SK-N-SH (cell line): ENCODE data around the gene SYT1. TPM values are rescaled to one million over a fixed set of nuclear protein-coding genes. Genes with fewer than 3 reads are reported as not detected.
A peak's percentile ranks its signal among the peaks of the same experiment; 100 is the strongest.

Experiments used
- CTCF ChIA-PET: fragments of 300-600, 350-600 bp; formaldehyde crosslinking; extraction: SDS; loops from one replicate; lab custom pipeline; 2021; lab: Yijun Ruan, JAX
- POLR2A ChIA-PET: fragments of 350-600 bp; sonication (Branson Sonifier 250); formaldehyde crosslinking; extraction: SDS; loops from one replicate; lab custom pipeline; 2020; ENCODE audit warnings: antibody characterized with exemption, inconsistent platforms; lab: Yijun Ruan, JAX
- DNase-seq: peaks from one replicate; pipeline ENCODE4 v3.0.0; 2012
- H2AFZ ChIP-seq: fragments of 200-600 bp; sonication (generic); 2 replicates; pipeline ENCODE4 v1.8.1; 2016; ENCODE audit warnings: antibody characterized with exemption, mild to moderate bottlenecking, low read depth
- H3F3A ChIP-seq: fragments of 200-600 bp; sonication (generic); replicated peaks from 2 replicates; pipeline ENCODE3; 2016; ENCODE audit warnings: antibody characterized with exemption, mild to moderate bottlenecking; ENCODE audit not compliant: insufficient read depth
- H3K27ac ChIP-seq, 2 experiments: fragments of 200-500 bp in 1 of 2; fragments of 200-600 bp in 1 of 2; sonication (Bioruptor generic) in 1 of 2; sonication (generic), shearing (Covaris generic) in 1 of 2; 2 replicates each; pipeline versions ENCODE4 v1.5.1 to v1.6.1; 2014 to 2016; ENCODE audit warnings: low read depth in 2 of 2, inconsistent platforms in 1 of 2, low read length in 1 of 2, mild to moderate bottlenecking in 1 of 2, mixed read lengths in 1 of 2
- H3K27me3 ChIP-seq: fragments of 200-600 bp; sonication (generic), shearing (Covaris generic); 2 replicates; pipeline ENCODE4 v1.6.1; 2016; ENCODE audit warnings: mixed run types; ENCODE audit not compliant: insufficient read depth
- H3K36me3 ChIP-seq, 2 experiments: fragments of 200-500 bp in 1 of 2; fragments of 200-600 bp in 1 of 2; sonication (Bioruptor generic) in 1 of 2; sonication (generic) in 1 of 2; replicated peaks in 1 of 2; 2 replicates each; pipeline versions ENCODE3 to v1.5.1; 2014 to 2016; ENCODE audit warnings: low read length in 1 of 2, mild to moderate bottlenecking in 1 of 2; ENCODE audit not compliant: insufficient read depth in 2 of 2, control insufficient read depth in 1 of 2
- H3K4me1 ChIP-seq, 2 experiments: fragments of 200-500 bp in 1 of 2; fragments of 200-600 bp in 1 of 2; sonication (Bioruptor generic) in 1 of 2; sonication (generic), shearing (Covaris generic) in 1 of 2; 2 replicates each; pipeline versions ENCODE4 v1.5.1 to v1.6.1; 2014 to 2016; ENCODE audit warnings: low read depth in 1 of 2, low read length in 1 of 2, mixed run types in 1 of 2; ENCODE audit not compliant: insufficient read depth in 2 of 2, control insufficient read depth in 1 of 2
- H3K4me2 ChIP-seq: fragments of 200-600 bp; sonication (generic), shearing (Covaris generic); 2 replicates; pipeline ENCODE4 v1.6.1; 2017; ENCODE audit warnings: mixed run types
- H3K4me3 ChIP-seq, 2 experiments: fragments of 200-500 bp in 1 of 2; fragments of 200-600 bp in 1 of 2; sonication (Bioruptor generic) in 1 of 2; sonication (generic), shearing (Covaris generic) in 1 of 2; 2 replicates each; pipeline versions ENCODE4 v1.5.1 to v1.8.1; 2014 to 2016; ENCODE audit warnings: low read depth in 2 of 2, inconsistent platforms in 1 of 2, low read length in 1 of 2, mild to moderate bottlenecking in 1 of 2, mixed read lengths in 1 of 2, moderate library complexity in 1 of 2
- H3K79me2 ChIP-seq: fragments of 200-600 bp; sonication (generic); 2 replicates; pipeline ENCODE4 v1.8.1; 2017; ENCODE audit warnings: mild to moderate bottlenecking; ENCODE audit not compliant: insufficient read depth
- H3K9ac ChIP-seq: fragments of 200-600 bp; sonication (generic); 2 replicates; pipeline ENCODE4 v1.6.1; 2017; ENCODE audit warnings: mixed run types
- H3K9me2 ChIP-seq: fragments of 200-600 bp; sonication (generic); 2 replicates; pipeline ENCODE4 v1.6.1; 2017; ENCODE audit warnings: mixed run types
- H3K9me3 ChIP-seq: fragments of 200-600 bp; sonication (generic); 2 replicates; pipeline ENCODE4 v1.6.1; 2017; ENCODE audit warnings: mixed run types, mild to moderate bottlenecking, moderate library complexity
- H4K20me1 ChIP-seq: fragments of 200-600 bp; sonication (generic); 2 replicates; pipeline ENCODE4 v1.6.1; 2017; ENCODE audit warnings: mild to moderate bottlenecking, mixed run types; ENCODE audit not compliant: insufficient read depth
- CHD2 ChIP-seq: fragments of 150-350 bp; IDR thresholded peaks from 2 replicates; pipeline ENCODE4 v1.6.1; 2018; ENCODE audit warnings: low read length; ENCODE audit not compliant: partially characterized antibody
- FOSL2 ChIP-seq: IDR thresholded peaks from 2 replicates; pipeline ENCODE4 v1.4.0; 2012; ENCODE audit warnings: low read depth, mild to moderate bottlenecking, moderate library complexity, borderline replicate concordance
- FOXJ3 ChIP-seq: sonication (generic); formaldehyde crosslinking; IDR thresholded peaks from 2 replicates; pipeline ENCODE4 v1.5.1; 2020; ENCODE audit warnings: mild to moderate bottlenecking, missing genetic modification reagents
- FOXM1 ChIP-seq: IDR thresholded peaks from 2 replicates; pipeline ENCODE4 v1.4.0; 2012; ENCODE audit warnings: low read depth, mild to moderate bottlenecking
- GABPA ChIP-seq: IDR thresholded peaks from 2 replicates; pipeline ENCODE4 v1.4.0; 2012; ENCODE audit warnings: low read depth, mild to moderate bottlenecking
- JUND ChIP-seq: IDR thresholded peaks from 2 replicates; pipeline ENCODE4 v1.4.0; 2012
- MEF2A ChIP-seq: IDR thresholded peaks from 2 replicates; pipeline ENCODE4 v1.4.0; 2012; ENCODE audit warnings: low read depth, borderline replicate concordance
- MXI1 ChIP-seq: IDR thresholded peaks from 2 replicates; pipeline ENCODE4 v1.6.1; 2012; ENCODE audit warnings: mild to moderate bottlenecking, low read depth, low read length, improper control_type of control experiment
- NFIC ChIP-seq: IDR thresholded peaks from 2 replicates; pipeline ENCODE4 v1.4.0; 2012; ENCODE audit warnings: borderline replicate concordance
- NRF1 ChIP-seq: IDR thresholded peaks from 2 replicates; pipeline ENCODE4 v1.6.1; 2012; ENCODE audit warnings: low read depth, mild to moderate bottlenecking, low read length
- RCOR1 ChIP-seq: fragments of 150-350 bp; IDR thresholded peaks from 2 replicates; pipeline ENCODE4 v1.6.1; 2017; ENCODE audit warnings: antibody characterized with exemption, low read length
- RXRA ChIP-seq: IDR thresholded peaks from 2 replicates; pipeline ENCODE4 v1.4.0; 2012; ENCODE audit warnings: low read depth, mild to moderate bottlenecking, borderline replicate concordance
- SIN3A ChIP-seq: IDR thresholded peaks from 2 replicates; pipeline ENCODE4 v1.6.1; 2012; ENCODE audit warnings: low read depth, mild to moderate bottlenecking, low read length, moderate library complexity, borderline replicate concordance
- SMC3 ChIP-seq: IDR thresholded peaks from 2 replicates; pipeline ENCODE4 v1.6.1; 2012; ENCODE audit warnings: low read depth, low read length, improper control_type of control experiment
- TAF1 ChIP-seq: IDR thresholded peaks from 2 replicates; pipeline ENCODE4 v1.6.1; 2012; ENCODE audit warnings: low read depth, mild to moderate bottlenecking, low read length, moderate library complexity, borderline replicate concordance
- TCF12 ChIP-seq: IDR thresholded peaks from 2 replicates; pipeline ENCODE4 v1.4.0; 2012
- WGBS: methylation state at CpG from one replicate; pipeline ENCODE4 v1.1.6; 2017; ENCODE audit warnings: low lambda C conversion rate; 5-methylcytosine and 5-hydroxymethylcytosine counted together
- polyA plus RNA-seq, 3 experiments: library from polyadenylated mRNA; depleted of rRNA; stranded (reverse); fragments of >200 nt; gene quantifications; 2 replicates each; pipeline ENCODE4 v1.2.3, GENCODE V29; 2012
- TF ChIP-seq, protein P1 (sequence below): fragments of 200-600 bp; sonication (generic); IDR thresholded peaks from 2 replicates; pipeline ENCODE4 v1.6.1; 2017; ENCODE audit warnings: antibody characterized with exemption, mild to moderate bottlenecking, moderate library complexity
- TF ChIP-seq, protein P2 (sequence below): IDR thresholded peaks from 2 replicates; pipeline ENCODE4 v1.4.0; 2012; ENCODE audit warnings: low read depth, borderline replicate concordance
- TF ChIP-seq, protein P3 (sequence below): IDR thresholded peaks from 2 replicates; pipeline ENCODE4 v1.4.0; 2012; ENCODE audit warnings: low read depth
- TF ChIP-seq, protein P4 (sequence below): fragments of 150-350 bp; IDR thresholded peaks from 2 replicates; pipeline ENCODE4 v1.6.1; 2016; ENCODE audit warnings: mild to moderate bottlenecking, low read depth, low read length
- TF ChIP-seq, protein P5 (sequence below): fragments of 150-350 bp; IDR thresholded peaks from 2 replicates; pipeline ENCODE4 v1.6.1; 2017; ENCODE audit warnings: antibody characterized with exemption, low read length, low read depth, borderline replicate concordance

Gene SYT1
- polyA plus RNA-seq, 1 of the 3 experiments (the other 2 are of a cell fraction), result 12.7 TPM

DNA sequence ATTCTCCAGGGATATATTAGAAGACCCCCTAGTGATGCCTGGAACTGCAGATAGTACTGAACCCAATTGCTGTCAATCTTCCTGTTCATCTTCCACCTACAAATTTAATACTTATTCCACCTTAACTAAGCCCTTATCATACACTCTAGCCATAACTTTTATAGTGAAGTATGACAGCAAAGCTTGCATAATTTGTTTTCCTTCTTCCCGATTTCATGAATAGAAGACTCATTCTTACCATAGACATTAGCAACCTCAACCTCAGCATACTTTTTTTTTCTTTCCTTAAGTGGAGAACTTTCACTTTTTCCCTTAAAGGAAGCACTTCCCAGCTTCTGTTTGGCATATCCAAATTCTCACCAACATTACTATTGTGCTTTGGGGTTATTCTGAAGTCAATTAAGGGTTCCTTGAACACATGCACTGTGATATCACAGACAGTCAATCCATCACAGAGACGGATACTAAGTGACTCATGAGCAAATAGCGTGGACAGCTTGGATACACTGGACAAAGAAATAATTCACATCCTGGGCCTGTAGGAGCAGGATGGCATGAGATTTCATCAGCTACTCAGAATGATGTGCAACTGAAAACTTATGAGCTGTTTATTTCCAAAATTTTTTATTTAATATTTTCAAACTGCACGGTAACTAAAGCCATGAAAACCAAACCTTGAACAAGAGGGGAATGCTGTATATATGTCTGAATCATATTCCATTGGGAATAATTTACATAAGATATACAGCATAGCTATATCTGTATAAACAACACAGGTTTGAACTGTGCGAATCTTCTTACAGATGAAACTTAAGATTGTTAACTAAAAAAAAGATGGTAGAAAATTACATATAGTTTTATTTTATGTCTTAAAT, 63.9 kb downstream of the SYT1 start (continued):
- TF ChIP-seq TAF1, result 0 out of 2 replicates have a peak, but pooled peaks have one; percentile 19

DNA sequence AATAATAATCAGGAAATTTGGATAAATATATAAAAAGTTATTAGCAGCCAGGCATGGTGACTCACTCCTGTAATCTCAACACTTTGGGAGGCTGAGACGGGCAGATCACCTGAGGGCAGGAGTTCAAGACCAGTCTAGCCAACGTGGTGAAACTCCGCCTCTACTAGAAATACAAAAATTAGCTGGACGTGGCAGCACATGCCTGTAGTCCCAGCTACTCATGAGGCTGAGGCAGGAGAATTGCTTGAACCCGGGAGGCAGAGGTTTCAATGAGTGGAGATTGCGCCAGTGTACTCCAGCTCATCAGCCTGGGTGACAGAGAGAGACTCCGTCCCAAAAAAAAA, 64.5 kb downstream of the SYT1 start:
- H3K79me2 ChIP-seq, result no peaks in the 10 kb centered on the region
- no peaks in the 10 kb centered on the region for H3K27me3 ChIP-seq
- no peak overlapping the region; the same call in 1 of the 2 replicates for H3K9ac ChIP-seq
- no peaks in the 10 kb centered on the region for H3K9me3 ChIP-seq
- H4K20me1 ChIP-seq, result no peaks in the 10 kb centered on the region
- ChIA-PET POLR2A (no interaction called here), CTCF (interaction anchor here (0.8 kb wide), 1 partner anchor 11 kb away, joined by 3 read pairs; no protein-coding TSS in a partner anchor)
- peaks cover 11 to 22% of the 10 kb centered on the region in 2 experiments for H3K36me3 ChIP-seq
- no peak overlapping the region for H3K4me2 ChIP-seq
- no peak overlapping the region for H3K4me3 ChIP-seq
- peak overlapping the region in 1 of 2 experiments; percentile 75; a peak in 2 of 4 replicates for H3K27ac ChIP-seq
- peaks cover 19% of the 10 kb centered on the region for H3F3A ChIP-seq
- H2AFZ ChIP-seq, result no peak overlapping the region
- H3K9me2 ChIP-seq, result no peaks in the 10 kb centered on the region
- DNase-seq, result no peak
- TF ChIP-seq FOXJ3 (no peak), NFIC (no peak), FOSL2 (no peak), JUND (no peak), SIN3A (no peak), RXRA (no peak), MEF2A (no peak), SMC3 (no peak), NRF1 (no peak), GABPA (no peak), FOXM1 (no peak), TCF12 (no peak), CHD2 (no peak), RCOR1 (no peak), MXI1 (no peak)
- TF ChIP-seq, protein P1, sequence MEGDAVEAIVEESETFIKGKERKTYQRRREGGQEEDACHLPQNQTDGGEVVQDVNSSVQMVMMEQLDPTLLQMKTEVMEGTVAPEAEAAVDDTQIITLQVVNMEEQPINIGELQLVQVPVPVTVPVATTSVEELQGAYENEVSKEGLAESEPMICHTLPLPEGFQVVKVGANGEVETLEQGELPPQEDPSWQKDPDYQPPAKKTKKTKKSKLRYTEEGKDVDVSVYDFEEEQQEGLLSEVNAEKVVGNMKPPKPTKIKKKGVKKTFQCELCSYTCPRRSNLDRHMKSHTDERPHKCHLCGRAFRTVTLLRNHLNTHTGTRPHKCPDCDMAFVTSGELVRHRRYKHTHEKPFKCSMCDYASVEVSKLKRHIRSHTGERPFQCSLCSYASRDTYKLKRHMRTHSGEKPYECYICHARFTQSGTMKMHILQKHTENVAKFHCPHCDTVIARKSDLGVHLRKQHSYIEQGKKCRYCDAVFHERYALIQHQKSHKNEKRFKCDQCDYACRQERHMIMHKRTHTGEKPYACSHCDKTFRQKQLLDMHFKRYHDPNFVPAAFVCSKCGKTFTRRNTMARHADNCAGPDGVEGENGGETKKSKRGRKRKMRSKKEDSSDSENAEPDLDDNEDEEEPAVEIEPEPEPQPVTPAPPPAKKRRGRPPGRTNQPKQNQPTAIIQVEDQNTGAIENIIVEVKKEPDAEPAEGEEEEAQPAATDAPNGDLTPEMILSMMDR, result no peak
- TF ChIP-seq, protein P2, sequence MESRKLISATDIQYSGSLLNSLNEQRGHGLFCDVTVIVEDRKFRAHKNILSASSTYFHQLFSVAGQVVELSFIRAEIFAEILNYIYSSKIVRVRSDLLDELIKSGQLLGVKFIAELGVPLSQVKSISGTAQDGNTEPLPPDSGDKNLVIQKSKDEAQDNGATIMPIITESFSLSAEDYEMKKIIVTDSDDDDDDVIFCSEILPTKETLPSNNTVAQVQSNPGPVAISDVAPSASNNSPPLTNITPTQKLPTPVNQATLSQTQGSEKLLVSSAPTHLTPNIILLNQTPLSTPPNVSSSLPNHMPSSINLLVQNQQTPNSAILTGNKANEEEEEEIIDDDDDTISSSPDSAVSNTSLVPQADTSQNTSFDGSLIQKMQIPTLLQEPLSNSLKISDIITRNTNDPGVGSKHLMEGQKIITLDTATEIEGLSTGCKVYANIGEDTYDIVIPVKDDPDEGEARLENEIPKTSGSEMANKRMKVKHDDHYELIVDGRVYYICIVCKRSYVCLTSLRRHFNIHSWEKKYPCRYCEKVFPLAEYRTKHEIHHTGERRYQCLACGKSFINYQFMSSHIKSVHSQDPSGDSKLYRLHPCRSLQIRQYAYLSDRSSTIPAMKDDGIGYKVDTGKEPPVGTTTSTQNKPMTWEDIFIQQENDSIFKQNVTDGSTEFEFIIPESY, result no peak
- TF ChIP-seq, protein P3, sequence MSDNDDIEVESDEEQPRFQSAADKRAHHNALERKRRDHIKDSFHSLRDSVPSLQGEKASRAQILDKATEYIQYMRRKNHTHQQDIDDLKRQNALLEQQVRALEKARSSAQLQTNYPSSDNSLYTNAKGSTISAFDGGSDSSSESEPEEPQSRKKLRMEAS, result no peak
- TF ChIP-seq, protein P4, sequence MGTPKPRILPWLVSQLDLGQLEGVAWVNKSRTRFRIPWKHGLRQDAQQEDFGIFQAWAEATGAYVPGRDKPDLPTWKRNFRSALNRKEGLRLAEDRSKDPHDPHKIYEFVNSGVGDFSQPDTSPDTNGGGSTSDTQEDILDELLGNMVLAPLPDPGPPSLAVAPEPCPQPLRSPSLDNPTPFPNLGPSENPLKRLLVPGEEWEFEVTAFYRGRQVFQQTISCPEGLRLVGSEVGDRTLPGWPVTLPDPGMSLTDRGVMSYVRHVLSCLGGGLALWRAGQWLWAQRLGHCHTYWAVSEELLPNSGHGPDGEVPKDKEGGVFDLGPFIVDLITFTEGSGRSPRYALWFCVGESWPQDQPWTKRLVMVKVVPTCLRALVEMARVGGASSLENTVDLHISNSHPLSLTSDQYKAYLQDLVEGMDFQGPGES, result no peak
- TF ChIP-seq, protein P5, sequence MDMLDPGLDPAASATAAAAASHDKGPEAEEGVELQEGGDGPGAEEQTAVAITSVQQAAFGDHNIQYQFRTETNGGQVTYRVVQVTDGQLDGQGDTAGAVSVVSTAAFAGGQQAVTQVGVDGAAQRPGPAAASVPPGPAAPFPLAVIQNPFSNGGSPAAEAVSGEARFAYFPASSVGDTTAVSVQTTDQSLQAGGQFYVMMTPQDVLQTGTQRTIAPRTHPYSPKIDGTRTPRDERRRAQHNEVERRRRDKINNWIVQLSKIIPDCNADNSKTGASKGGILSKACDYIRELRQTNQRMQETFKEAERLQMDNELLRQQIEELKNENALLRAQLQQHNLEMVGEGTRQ, result no peak
- WGBS, result 79% methylated on average over 7 of the region's 7 CpGs
- H3K4me1 ChIP-seq, result peaks cover 5 to 9% of the 10 kb centered on the region in 2 experiments; a peak in 3 of 4 replicates
